Globus pallidus (tissue), 1 donor: ENCODE measurements around the gene DPP6.
"Not testable (repeated sequence)": the region's sequence is repeated elsewhere in the genome, so short reads cannot be mapped to it uniquely, and the experiment has no call there.

Source experiments
- DNase-seq: peaks from one replicate; pipeline ENCODE4 v3.0.0-alpha.2; 2015; ENCODE audit warnings: low spot score

Gene DPP6

GRCh38 chr7:154148791-154149516 lies 96.8 kb downstream of the DPP6 start:
- not testable (repeated sequence) for DNase-seq

GRCh38 chr7:154150656-154151055 lies 98.5 kb downstream of the DPP6 start:
- not testable (repeated sequence) for DNase-seq

GRCh38 chr7:154151306-154151705 lies 99.1 kb downstream of the DPP6 start:
- not testable (repeated sequence) for DNase-seq

GRCh38 chr7:154155928-154156327 lies 103.7 kb downstream of the DPP6 start:
- not testable (repeated sequence) for DNase-seq

GRCh38 chr7:154162921-154163320 lies 110.7 kb downstream of the DPP6 start:
- not testable (repeated sequence) for DNase-seq

GRCh38 chr7:154163642-154164041 lies 111.4 kb downstream of the DPP6 start:
- DNase-seq = not testable (repeated sequence)

- DNase-seq = no peak
These were observed 114.9 kb downstream of the DPP6 start for GRCh38 chr7:154167051-154167450.

GRCh38 chr7:154167807-154168206 lies 115.6 kb downstream of the DPP6 start:
- no peak for DNase-seq

GRCh38 chr7:154171422-154171821 lies 119.2 kb downstream of the DPP6 start:
- no peak for DNase-seq

GRCh38 chr7:154172236-154172635 lies 120.0 kb downstream of the DPP6 start:
- DNase-seq = no peak

GRCh38 chr7:154177584-154177983 lies 125.4 kb downstream of the DPP6 start:
- DNase-seq = no peak

- no peak for DNase-seq
These were observed 126.7 kb downstream of the DPP6 start for GRCh38 chr7:154178895-154179294.

GRCh38 chr7:154183482-154183881 lies 131.3 kb downstream of the DPP6 start:
- DNase-seq = no peak

- no peak for DNase-seq
These were observed 131.7 kb downstream of the DPP6 start for GRCh38 chr7:154183946-154184345.

- DNase-seq = no peak
These were observed 134.6 kb downstream of the DPP6 start for GRCh38 chr7:154186811-154187210.

- DNase-seq = no peak
These were observed 136.1 kb downstream of the DPP6 start for GRCh38 chr7:154188330-154188729.

- DNase-seq = no peak
These were observed 143.1 kb downstream of the DPP6 start for GRCh38 chr7:154195266-154195665.

GRCh38 chr7:154198481-154198880 lies 146.3 kb downstream of the DPP6 start:
- no peak for DNase-seq

- DNase-seq = no peak
These were observed 148.0 kb downstream of the DPP6 start for GRCh38 chr7:154200241-154200640.

GRCh38 chr7:154202002-154202401 lies 149.8 kb downstream of the DPP6 start:
- DNase-seq = no peak

GRCh38 chr7:154204046-154204445 lies 151.8 kb downstream of the DPP6 start:
- no peak for DNase-seq

- DNase-seq = no peak
These were observed 160.7 kb downstream of the DPP6 start for GRCh38 chr7:154212861-154213260.

- DNase-seq = no peak
These were observed 165.6 kb downstream of the DPP6 start for GRCh38 chr7:154217688-154218340.

GRCh38 chr7:154231732-154232131 lies 179.5 kb downstream of the DPP6 start:
- DNase-seq = no peak
